GM19328 (cell line): ENCODE results near the gene FAM53B.
"Not testable (repeated sequence)": the region's sequence is repeated elsewhere in the genome, so short reads cannot be mapped to it uniquely, and the experiment has no call there.

Experiments used
- ATAC-seq: cut with Tn5 transposase; IDR thresholded peaks from one replicate; pipeline ENCODE4 v1.9.1; 2021; ENCODE audit warnings: mild to moderate bottlenecking, moderate library complexity; ENCODE audit not compliant: unreplicated experiment

The FAM53B gene

DNA sequence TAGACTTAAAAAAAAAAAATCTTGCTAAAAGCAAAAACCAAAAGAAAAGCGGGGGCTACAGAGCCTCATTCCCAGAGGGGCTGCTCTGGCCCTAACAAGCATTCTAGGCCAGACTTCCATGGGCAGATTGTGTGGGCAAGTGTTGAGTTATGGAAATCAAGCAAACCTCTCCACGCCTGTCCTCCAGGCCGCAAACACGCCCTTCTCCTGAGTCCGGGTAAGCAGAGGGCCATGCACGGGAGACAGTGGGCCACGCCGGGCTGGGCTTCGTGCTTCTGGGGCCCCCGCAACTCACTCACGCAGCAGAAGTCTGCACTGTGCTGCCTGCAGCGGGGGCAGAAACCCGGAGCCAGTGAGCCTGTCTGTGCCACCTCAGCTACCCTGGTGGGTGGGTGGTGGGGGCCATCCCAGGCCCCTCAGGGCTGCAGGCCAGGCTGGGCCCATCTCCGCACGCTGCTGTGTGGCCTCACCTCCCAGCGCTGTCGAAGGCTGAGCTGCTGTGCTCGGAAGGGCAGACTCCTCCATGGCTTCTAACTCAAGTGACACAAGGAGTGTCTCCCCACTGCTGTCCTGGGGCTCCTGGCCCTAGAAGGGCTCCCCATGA lies 125.6 kb downstream of the FAM53B start:
- ATAC-seq = no peak

DNA sequence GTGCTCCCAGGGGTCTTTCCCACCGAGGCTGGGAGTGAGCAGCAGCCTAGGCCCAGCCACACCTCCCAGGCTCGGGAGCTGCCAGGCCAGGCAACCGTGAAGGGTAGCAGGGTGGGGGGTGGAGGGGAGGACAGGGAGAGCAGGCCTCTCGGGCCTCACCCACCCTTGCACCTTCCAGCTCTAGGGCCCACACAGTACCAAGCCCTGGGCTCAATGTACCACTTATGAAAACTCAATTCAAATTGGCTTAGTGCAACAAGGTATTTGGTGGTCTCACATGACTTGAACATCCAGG lies 127.4 kb downstream of the FAM53B start:
- ATAC-seq = no peak

DNA sequence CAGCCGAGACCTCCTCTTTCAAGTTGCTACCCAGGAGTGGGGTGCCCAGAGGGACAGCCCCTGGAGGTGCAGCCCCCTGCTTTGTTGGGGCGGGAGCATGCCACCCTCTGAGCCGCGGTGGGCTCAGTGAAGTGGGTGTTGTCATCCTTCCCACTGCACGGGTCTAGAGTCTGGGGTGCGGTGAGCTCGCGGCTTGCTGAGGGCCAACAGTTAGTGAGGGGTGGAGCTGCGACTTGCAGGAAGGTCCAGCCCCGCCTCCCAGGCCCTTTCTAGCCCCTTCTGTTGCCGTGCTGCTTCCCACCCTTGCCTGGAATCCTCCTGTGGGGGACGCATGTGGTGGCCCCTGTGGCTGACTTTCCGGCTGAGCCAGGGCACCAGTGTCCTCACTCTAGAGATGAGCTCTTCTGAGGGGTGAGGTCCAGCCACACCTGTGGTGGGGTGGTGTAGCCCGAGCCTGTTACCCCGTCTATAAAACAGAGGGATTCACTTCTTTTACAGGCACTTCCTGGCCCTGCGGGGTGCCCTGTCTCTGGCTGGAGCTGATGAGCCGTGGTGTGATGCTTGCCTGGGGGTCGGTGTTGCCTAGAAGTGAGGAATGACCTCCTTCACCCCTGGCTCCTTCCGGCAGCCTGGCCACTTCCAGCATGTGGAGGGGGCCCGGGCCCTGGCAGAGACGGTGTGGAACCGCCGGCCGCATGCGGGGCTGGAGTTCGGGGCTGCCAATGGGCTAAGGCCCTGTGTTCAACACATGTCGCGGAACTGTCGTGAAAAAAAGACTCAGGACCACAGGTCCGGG lies 127.9 kb downstream of the FAM53B start:
- ATAC-seq = no peak

DNA sequence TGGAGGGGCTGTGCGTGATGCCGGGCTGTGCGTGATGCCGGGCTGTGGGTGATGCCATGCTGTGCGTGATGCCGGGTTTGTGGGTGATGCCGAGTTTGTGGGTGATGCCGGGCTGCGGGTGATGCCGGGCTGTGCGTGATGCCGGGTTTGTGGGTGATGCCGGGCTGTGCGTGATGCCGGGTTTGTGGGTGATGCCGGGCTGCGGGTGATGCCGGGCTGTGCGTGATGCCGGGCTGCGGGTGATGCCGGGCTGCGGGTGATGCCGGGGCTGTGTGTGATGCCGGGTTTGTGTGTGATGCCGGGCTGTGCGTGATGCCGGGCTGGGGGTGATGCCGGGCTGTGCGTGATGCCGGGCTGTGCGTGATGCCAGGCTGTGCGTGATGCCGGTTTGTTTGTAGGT lies 128.9 kb downstream of the FAM53B start:
- ATAC-seq = no peak

DNA sequence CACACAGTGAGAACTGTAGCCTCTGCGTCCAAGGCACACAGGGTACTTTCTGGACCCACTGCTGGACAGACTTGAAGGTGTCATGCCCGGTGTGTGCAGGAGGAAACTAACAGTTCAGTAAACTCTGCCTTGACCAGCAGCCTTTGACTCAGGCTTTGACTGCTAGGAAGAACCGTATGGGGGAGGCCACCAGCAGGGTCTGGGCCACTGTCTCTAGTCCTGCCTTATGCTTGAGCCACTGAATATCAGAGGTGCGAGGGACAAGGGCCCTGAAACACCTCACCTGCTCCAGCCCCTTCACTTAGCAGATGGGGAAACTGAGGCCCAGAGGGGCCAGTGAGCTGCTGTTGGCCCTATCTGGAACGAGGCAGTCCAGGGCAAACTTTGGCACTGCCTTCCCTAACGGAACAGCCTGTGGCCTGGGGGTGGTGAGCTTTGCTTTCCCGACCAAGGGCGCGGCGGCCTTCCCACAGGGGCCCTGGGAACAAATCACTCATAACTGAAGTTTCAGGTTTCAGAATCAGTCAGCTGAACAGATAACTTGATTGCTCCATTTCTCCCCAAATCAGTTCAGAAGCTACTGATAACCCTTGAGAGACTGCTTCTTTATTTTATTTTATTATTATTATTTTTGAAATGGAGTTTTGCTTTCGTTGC lies 130.0 kb downstream of the FAM53B start:
- ATAC-seq = no peak

DNA sequence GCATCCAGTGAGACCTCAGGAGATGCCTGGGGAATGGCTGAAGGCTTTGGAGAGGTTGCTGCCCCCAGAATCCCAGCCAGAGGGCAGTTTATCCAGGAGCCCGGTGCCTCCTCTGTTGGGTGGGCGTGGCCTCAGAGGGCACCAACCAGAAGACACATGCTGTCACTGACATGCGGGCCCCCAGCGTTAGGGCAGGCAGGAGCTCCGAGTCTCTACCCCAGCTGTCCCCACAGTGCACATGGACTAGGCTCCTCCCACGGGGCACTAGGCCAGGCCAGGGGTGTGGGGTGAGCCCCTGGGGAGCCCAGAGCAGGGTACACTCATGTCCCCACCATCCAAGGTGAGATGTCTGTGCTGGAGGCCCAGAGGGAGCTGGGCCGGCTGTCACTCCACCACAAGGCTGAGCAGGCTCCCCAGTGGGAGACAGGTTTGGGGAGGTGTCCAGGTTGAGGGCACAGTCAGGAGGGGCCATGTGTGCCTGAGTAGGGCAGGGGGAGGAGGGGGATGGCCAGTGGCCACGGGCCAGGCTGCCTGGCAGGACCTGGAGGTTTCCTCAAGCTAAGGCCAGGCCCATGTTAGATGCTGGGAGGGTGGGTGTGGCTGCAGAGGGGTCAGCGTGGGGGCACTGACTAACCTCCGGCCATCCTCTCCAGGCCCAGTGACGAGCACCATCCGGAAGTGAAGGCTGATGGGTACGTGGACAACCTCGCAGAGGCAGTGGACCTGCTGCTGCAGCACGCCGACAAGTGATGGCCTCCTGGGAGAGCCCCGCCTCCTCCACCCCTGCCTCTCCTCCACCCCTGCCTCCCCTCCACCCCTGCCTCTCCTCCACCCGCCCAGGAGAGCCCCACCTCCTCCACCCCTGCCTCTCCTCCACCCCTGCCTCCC lies 131.3 kb downstream of the FAM53B start:
- no peak for ATAC-seq

DNA sequence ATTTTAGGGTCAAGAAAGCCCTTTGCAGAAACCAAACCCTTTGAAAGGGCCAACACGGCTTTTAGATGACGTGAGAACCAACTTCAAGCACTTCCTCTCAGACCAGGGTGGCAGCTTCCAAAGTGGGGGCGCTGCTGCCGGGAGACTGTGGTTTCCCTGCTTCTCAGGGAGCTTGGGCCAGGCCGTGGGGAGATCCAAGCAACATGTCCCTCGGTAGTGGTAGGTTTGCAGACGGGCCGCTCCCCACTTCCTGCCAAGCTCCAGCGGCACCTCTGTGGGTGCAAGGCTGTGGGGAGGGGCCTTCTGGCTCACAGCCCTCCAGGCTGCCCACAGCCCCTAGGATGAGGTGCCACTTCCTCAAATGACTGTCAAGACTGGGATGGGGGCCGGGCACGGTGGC lies 132.4 kb downstream of the FAM53B start:
- ATAC-seq = no peak

DNA sequence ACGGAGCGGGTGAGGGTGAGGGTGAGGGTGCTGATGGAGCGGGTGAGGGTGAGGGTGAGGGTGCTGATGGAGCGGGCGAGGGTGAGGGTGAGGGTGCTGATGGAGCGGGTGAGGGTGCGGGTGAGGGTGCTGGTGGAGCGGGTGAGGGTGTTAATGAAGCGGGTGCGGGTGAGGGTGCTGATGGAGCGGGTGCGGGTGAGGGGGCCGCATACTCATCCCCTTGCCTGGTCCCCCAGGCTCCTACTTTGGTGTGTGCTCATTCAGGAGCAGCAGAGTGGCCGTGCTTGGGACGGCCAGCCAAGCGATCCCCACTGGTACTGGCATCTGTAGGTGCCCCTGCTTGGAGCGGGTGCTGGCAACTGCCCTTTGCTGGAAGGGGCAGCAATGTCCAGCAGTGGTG lies 133.3 kb downstream of the FAM53B start:
- ATAC-seq = not testable (repeated sequence)

DNA sequence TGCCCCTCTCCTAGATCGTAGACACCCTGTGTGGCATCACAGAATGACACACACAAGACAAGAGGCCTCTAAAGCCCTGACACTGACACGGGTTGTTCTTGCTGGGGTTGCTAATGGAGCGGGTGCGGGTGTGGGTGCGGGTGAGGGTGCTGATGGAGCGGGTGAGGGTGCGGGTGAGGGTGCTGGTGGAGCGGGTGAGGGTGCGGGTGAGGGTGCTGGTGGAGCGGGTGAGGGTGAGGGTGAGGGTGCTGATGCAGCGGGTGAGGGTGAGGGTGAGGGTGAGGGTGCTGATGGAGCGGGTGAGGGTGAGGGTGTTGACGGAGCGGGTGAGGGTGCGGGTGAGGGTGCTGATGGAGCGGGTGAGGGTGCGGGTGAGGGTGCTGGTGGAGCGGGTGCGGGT lies 134.0 kb downstream of the FAM53B start:
- ATAC-seq = not testable (repeated sequence)

DNA sequence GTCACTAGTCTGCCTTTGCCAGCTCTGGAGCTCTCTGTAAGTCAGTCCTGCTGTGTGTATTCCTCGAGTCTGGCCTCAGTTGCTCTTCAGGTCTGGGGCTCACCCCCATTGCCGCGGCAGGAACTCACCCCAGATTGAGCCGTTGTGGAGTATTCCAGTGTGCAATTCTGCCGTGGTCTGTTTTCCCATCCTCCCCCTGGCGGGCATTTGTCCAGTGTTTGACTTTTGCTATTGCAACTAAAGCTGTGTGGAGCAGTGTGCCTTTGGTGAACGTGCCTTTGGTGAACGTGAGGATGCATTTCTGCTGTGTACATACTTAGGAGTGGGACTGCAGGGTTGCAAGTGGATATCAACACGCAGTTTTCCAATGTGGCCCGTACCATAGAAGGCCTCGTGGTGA lies 134.5 kb downstream of the FAM53B start:
- no peak for ATAC-seq

DNA sequence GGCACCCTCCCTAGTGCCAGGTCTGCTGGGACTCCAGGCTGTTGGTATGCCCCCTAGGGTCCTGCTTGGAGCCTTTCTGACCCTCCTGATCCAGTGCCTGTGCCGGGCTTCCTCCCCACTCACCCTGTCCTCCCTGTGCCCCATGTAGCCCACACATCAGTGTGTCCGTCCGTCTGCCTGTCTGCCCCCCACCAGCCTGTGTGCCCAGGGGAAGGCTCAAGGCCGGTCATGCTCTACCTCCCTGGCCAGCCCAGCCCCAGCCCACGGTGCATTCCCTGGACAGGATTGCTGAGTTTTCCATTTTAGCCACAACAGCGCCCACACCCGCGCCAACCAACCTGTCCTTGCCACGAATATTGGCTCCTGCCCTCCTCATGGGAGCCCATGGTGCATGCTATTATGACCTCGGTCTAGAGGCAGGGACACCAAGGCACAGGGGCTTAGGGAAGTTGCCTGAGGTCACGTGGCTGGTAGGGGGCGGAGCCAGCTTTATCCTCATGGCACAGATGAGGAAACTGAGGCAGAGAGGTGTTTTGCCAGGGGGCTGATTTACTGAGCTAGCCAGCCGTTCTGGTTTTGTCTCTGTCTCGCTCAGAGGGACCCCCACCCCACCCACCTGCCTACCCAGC lies 136.0 kb downstream of the FAM53B start:
- ATAC-seq = no peak

DNA sequence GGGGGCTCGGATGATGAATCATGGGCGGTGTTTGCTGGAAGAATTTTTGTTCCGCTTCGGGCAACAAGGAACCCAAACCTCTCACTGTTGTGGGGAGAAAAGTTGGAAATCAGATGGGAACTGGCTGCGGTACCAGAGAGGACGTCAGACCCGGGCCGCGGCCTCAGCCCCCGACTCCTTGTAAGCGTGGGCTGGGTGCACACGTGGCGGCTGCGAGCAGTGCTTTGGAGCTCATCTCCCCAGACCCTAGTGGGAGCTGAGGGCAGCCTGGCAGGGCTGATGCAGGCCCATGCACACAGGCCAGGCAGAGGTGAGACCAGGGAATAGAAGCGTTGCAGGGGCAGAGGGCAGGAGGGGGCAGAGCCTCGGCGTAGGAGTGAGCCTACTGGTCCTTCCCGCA lies 136.5 kb downstream of the FAM53B start:
- ATAC-seq = no peak

DNA sequence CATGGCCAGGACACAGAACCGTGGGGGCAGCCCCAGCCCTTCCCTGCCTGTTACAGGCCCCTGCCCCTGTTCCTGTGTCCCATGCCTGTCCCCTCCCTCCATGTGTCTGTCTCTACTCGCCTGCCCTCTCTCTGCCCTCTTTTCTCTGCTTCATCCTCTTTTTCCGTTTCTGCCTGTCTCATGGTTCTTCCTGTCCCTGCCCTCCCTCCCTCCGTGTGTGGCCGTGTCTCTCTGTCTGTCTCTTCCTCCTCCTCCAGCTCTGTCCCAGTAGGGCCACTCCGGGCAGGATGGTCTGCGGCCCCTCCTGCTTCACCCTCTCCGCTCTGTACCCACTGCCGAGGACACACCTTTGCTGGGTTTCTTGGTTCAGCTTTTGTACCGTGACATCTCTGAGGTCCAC lies 137.4 kb downstream of the FAM53B start:
- ATAC-seq = no peak

DNA sequence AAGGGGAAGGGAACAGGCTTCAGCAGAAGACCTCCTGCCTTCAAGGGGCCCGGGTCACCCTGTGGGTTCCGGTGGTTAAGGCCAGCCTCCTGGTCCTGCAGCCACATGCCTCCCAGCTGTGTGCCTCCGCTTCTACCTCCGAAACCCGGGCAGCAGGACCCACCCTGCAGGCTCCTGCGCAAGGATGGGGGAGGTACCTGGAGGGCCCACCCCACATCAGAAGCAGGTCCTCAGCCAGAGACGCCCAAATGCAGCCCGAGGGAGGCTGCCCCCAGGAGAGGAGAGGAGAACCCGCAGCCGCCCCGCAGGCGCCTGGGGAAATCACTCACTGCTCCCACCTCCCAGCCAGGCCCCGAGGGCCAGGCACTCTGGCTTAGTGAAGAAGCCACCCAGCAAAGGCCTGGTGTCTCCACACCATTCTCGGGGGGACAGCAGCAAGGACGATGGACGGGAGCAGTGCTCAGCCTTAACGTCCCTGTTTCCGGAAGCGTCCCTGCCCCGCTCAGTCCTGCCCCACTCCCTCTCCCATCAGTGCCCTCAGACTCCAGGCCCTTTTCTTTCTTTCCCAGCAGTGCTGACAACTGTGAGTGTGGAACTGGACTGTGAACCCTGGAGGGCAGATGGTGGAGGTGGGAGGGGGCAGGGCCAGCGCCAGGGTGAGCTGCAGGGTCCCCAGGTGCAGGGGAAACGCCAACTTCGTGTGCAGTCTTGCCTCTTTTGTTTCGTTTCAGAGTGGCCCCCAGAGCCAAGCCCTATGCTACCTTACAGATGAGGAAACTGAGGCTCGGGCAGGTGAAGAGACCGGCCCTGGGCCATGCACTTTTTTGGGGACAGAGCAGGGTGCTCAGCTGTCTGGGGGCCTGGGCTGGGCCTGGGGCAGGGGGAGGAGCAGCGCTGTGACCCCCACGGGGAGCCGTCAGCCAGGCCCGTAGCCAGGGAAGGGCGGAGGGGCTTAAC lies 138.0 kb downstream of the FAM53B start:
- ATAC-seq = no peak

DNA sequence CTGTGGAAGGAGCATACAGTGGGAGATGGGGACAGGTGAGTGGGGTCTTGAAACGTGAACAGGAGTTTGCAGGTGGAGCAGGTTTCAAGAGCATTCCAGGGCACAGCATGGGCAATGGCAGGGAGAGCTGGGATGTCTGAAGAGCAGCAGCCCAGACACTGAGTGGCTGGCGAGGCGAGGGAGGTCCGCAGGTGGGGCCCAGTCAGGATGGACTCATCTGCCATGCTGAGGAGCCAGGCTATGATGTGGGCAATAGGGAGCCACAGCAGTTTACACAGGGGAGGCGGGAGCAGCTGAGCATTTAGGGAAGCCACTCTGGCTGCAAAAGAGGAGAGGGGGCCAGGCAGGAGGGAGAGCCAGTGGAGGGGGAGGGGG lies 138.7 kb downstream of the FAM53B start:
- no peak for ATAC-seq

DNA sequence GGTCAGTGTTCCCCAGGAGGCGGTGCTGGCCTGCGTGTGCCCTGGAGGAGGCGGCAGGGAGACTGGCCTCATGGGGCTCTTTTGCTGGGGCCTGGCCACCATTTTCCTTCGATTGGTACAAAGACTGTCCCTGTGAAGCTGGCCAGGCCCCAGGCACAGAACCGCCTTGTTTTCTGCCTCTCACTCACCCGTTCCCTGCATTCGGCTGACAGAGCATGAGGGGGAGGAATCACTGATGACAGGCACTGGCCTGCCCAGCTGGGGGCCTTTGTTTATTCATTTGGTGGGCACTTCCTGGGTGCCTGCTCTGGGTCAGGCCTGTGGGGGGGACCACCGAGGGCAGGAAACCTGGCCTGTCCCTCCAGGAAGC lies 139.2 kb downstream of the FAM53B start:
- no peak for ATAC-seq

DNA sequence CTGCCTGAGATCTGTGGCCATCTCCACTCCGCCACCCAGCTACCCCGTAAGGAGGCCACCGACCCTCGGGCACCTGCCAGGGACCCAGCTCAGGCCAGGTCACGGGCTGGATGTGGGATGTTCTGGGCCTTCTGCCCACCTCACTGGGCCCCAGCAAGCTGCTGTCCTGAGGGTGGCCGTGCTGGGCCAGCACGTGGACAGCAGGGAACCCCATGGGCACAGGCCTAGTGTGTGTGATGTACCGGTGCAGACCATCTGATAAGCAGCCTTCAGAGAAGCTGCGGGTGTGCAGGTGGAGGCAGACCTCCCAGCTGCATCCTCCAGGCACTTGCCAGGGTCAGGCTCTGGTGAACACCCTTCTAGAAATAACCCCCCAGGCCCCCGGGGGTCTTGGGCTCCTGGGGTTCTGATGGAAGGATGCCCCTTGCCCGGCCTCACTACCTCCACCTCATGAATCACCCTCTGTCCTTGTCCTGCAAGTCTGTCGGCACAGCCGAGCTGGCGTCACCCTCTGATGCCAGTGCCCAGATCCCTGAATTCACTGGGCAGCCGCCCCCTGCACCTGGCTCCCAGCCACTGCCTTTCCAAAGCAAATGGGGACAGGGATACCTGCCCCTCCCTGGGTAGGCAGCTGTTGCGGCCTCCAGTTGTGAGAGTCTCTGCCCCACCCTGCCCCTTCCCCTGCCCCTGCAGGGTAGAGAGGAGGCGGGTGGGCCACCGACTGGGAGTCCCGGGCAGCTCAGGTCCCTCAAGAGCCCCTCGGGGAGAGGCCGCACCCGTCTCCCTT lies 139.8 kb downstream of the FAM53B start:
- ATAC-seq = no peak

DNA sequence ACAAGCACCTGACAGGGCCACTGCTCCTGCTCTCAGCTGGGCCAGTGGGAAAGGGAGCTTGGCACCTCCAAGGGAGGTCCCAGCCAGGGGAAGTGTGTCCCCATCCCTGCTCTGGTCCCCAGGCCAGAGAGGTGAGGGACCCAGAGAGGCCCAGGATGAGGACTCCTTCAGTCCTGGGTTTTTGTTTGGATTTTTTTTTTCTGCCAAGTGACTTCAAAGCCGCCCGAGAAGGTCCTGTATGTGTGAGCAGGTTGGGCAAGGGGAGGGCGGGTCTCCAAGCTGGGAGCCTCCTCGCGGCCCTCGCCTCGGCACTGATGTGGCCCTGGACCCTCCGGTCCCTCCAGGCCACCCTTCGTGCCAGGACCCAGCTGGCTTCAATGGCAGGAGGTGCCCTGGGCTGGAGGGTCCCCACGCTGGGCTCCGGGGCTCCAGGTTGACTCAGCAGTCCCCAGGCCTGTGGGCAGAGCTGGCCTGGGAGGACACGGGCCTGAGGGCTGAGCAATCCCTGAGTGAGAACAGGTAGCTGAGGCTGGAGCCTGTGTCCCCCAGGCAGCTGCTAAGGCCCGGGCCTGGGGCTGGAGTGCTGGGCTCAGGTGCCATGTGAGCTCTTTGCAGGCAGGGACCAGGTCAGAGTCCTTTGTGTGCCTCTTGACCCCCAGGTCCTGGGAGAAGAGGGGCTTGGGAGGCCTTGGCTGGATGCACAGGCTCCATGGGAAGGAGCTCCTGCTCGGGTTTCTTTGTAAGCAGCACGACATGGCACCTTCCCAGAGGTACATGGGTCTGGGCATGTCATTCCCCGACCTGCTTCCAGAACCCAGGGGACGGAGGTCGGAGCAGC lies 140.6 kb downstream of the FAM53B start:
- no peak for ATAC-seq
